Midbrain (tissue), 1 donor: ENCODE results near the gene PPP4R2.

Source experiments
- DNase-seq: peaks from one replicate; lab custom pipeline; 2025; lab: John Stamatoyannopoulos, UW

Gene PPP4R2

GRCh38 chr3:73114711-73115110 lies 118.1 kb downstream of the PPP4R2 start:
- no peak for DNase-seq

DNA sequence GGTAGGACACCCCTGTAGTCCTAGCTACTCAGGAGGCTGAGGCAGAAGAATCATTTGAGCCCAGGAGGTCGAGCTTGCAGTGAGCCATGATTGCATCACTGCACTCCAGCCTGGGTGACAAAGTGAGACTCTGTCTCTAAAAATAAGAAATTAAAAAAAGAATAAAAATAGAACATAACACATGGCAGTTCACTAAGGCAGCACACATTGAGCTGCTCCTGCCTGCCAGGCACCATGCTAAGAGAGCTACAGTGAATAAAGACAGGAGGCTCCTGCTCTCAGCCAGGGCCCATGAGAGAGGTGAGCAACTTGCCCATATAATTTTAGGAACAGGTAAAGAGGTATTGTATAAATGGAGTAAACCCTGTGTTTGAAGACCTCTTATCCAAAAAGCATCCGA lies 119.2 kb downstream of the PPP4R2 start:
- DNase-seq: no peak
